ENCODE results near the gene MYO1B.

Gene MYO1B

DNA sequence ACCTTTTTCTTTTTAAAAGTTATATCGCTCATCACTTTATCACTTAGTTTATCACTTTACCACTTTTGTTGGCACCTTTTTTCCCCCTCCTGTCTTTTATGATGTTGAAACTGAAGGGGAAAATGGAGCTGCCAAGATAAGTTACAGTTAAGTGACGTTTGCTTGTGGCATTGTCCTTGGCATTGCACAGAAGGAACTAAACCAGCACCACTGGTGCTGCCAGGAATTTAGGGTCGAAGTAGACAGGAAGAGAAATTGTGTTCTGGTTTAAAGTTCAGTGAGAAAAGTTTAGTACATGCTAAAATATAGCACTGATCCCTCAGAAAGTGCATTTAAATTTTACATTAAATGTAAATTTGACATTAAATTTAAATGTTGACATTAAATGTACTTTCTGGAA lies 49.9 kb downstream of the MYO1B start:
- no peak overlapping the region for H3K9ac ChIP-seq
- H3K4me2 ChIP-seq: no peak overlapping the region
- no peak overlapping the region for H2AFZ ChIP-seq (ENCODE audit: low read depth)
- TF ChIP-seq, protein P1, sequence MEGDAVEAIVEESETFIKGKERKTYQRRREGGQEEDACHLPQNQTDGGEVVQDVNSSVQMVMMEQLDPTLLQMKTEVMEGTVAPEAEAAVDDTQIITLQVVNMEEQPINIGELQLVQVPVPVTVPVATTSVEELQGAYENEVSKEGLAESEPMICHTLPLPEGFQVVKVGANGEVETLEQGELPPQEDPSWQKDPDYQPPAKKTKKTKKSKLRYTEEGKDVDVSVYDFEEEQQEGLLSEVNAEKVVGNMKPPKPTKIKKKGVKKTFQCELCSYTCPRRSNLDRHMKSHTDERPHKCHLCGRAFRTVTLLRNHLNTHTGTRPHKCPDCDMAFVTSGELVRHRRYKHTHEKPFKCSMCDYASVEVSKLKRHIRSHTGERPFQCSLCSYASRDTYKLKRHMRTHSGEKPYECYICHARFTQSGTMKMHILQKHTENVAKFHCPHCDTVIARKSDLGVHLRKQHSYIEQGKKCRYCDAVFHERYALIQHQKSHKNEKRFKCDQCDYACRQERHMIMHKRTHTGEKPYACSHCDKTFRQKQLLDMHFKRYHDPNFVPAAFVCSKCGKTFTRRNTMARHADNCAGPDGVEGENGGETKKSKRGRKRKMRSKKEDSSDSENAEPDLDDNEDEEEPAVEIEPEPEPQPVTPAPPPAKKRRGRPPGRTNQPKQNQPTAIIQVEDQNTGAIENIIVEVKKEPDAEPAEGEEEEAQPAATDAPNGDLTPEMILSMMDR (conservative IDR thresholded peaks at IDR 0.05; ENCODE audit: low read depth, low read length): no peak
- H3K36me3 ChIP-seq (ENCODE audit: insufficient read depth): no peaks in the 10 kb centered on the region
- no peaks in the 10 kb centered on the region for H3K4me1 ChIP-seq (ENCODE audit: low read depth, poor library complexity, severe bottlenecking)
- no peak overlapping the region for H3K27ac ChIP-seq
- H3K27me3 ChIP-seq (ENCODE audit: insufficient read depth, low read depth): no peaks in the 10 kb centered on the region
- H3K79me2 ChIP-seq (ENCODE audit: insufficient read depth, low read depth): no peaks in the 10 kb centered on the region
- no peak overlapping the region for H3K4me3 ChIP-seq (IDR thresholded peaks at IDR 0.05; ENCODE audit: insufficient read depth, low read depth, low read length)
- no peaks in the 10 kb centered on the region for H4K20me1 ChIP-seq (ENCODE audit: insufficient read depth)

DNA sequence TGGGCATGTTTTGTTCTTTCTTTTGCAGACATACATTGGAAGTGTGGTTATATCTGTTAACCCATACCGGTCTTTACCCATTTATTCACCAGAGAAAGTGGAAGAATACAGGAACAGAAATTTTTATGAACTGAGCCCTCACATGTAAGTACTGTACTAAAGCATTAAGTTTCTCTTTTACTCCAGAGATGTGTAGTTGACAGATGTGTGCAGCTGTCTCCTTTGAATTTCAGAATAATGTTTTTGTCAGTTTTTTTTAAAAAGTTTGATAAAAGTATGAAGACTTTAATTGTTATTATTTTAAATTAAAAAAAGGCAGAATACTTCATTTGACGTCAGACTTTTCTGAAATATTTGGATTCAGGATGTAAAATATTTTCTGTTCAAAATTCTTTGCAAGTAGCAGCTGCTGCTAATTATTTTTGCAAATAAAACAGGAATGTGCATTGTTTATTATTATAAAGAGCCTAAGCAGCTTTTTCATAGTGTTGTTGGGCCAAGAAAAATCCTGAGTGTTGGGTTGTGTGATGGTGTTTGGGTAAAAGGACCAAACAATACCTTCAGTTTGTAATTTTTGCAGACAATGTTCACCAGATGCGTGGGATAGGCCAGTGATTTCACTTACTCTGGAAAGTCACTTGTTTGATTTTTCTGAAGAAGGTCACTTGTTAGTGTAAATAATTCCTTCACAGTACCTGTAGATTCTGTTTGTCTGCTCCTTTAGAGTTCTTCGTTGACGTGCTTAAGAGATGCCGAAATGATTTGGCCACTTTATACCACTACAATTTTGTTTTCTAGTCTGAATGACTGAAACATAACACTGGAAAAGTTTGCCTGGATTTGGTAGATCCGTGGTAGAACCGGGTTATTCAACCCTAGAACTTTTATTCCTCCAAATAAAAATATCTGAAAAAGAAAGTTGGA lies 51.1 kb downstream of the MYO1B start:
- Histone ChIP-seq H4K20me1 (ENCODE audit: insufficient read depth) (no peaks in the 10 kb centered on the region), H3K4me2 (no peak overlapping the region), H3K36me3 (ENCODE audit: insufficient read depth) (no peaks in the 10 kb centered on the region), H3K4me3 (IDR thresholded peaks at IDR 0.05; ENCODE audit: insufficient read depth, low read depth, low read length) (no peak overlapping the region), H3K9ac (no peak overlapping the region), H3K4me1 (ENCODE audit: low read depth, poor library complexity, severe bottlenecking) (no peaks in the 10 kb centered on the region), H3K27ac (no peak overlapping the region), H2AFZ (ENCODE audit: low read depth) (no peak overlapping the region), H3K79me2 (ENCODE audit: insufficient read depth, low read depth) (no peaks in the 10 kb centered on the region), H3K27me3 (ENCODE audit: insufficient read depth, low read depth) (no peaks in the 10 kb centered on the region)
- TF ChIP-seq, protein P1 (conservative IDR thresholded peaks at IDR 0.05; ENCODE audit: low read depth, low read length): no peak

DNA sequence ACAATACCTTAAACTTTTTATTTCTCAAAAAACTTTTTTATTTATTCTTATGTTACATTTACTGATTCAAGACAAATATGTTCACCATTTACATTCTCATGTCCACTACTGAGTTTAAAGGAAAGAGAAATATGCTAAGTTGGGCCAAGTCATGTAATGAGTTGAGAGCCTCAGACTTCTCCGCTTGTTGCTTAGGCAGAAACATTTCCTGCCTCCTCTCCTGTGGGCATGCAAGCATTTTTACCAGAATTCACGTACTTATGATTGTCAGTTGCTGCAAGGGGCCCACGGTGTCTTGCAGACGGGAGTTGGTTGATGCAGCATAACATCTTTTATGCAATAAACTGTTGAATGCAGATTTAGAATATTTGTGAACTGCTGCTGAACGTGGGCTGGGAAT lies 51.8 kb downstream of the MYO1B start:
- Histone ChIP-seq H3K4me1 (ENCODE audit: low read depth, poor library complexity, severe bottlenecking) (no peaks in the 10 kb centered on the region), H3K9ac (no peak overlapping the region), H3K27ac (no peak overlapping the region), H3K36me3 (ENCODE audit: insufficient read depth) (no peaks in the 10 kb centered on the region), H3K79me2 (ENCODE audit: insufficient read depth, low read depth) (no peaks in the 10 kb centered on the region), H3K4me3 (IDR thresholded peaks at IDR 0.05; ENCODE audit: insufficient read depth, low read depth, low read length) (no peak overlapping the region), H2AFZ (ENCODE audit: low read depth) (no peak overlapping the region), H3K27me3 (ENCODE audit: insufficient read depth, low read depth) (no peaks in the 10 kb centered on the region), H3K4me2 (no peak overlapping the region), H4K20me1 (ENCODE audit: insufficient read depth) (no peaks in the 10 kb centered on the region)
- TF ChIP-seq, protein P1 (conservative IDR thresholded peaks at IDR 0.05; ENCODE audit: low read depth, low read length): no peak

DNA sequence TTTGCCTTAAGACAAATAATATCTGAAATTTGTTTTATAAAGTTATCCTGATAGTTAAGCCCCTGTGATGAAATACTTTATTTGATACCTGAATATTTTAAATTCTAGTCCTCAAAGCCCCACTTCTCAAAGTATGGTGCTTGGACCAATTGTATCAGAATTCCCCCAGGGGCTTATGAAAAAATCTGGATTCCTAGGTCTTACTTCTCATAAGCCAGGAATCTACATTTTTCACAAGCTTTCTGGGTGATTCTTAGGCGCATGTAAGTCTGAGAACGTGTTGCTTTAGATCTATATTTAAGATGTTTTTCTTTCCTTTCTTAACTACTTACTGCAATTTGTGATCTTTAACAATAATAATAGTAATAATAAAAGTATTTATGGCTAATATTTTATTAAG lies 53.1 kb downstream of the MYO1B start:
- Histone ChIP-seq H3K4me2 (no peak overlapping the region), H3K36me3 (ENCODE audit: insufficient read depth) (no peaks in the 10 kb centered on the region), H3K9ac (no peak overlapping the region), H3K4me3 (IDR thresholded peaks at IDR 0.05; ENCODE audit: insufficient read depth, low read depth, low read length) (no peak overlapping the region), H3K79me2 (ENCODE audit: insufficient read depth, low read depth) (no peaks in the 10 kb centered on the region), H2AFZ (ENCODE audit: low read depth) (no peak overlapping the region), H3K27me3 (ENCODE audit: insufficient read depth, low read depth) (no peaks in the 10 kb centered on the region), H3K27ac (no peak overlapping the region), H3K4me1 (ENCODE audit: low read depth, poor library complexity, severe bottlenecking) (no peaks in the 10 kb centered on the region), H4K20me1 (ENCODE audit: insufficient read depth) (no peaks in the 10 kb centered on the region)
- TF ChIP-seq, protein P1 (conservative IDR thresholded peaks at IDR 0.05; ENCODE audit: low read depth, low read length): no peak

All from KMS-11 (cell line).